GM23338 (cell line): ENCODE data around the gene AGO1. TPM values are rescaled to one million over a fixed set of nuclear protein-coding genes. Genes with fewer than 3 reads are reported as not detected.
A peak's percentile ranks its signal among the peaks of the same experiment; 100 is the strongest.

Experiments
- ATAC-seq: fragments of 200-7000 bp; cut with Tn5 transposase; 3 replicates; pipeline ENCODE4 v1.9.1; 2020
- DNase-seq: peaks from one replicate; pipeline ENCODE4 v3.0.0-alpha.2; 2015; ENCODE audit warnings: low spot score
- H2AFZ ChIP-seq: fragments of 200-600 bp; sonication (generic); 2 replicates; pipeline ENCODE4 v1.8.0; 2016; ENCODE audit warnings: antibody characterized with exemption, mild to moderate bottlenecking, moderate library complexity
- H3F3A ChIP-seq: fragments of 200-600 bp; sonication (generic); replicated peaks from 2 replicates; pipeline ENCODE4 v1.8.0; 2017; ENCODE audit warnings: antibody characterized with exemption, mixed run types, low read depth
- H3K27ac ChIP-seq: fragments of 200-600 bp; sonication (generic); 2 replicates; pipeline ENCODE4 v1.6.1; 2016; ENCODE audit warnings: low read depth
- H3K27me3 ChIP-seq: fragments of 200-600 bp; sonication (generic); 2 replicates; pipeline ENCODE4 v1.8.0; 2016; ENCODE audit warnings: mild to moderate bottlenecking, mixed run types, moderate library complexity; ENCODE audit not compliant: insufficient read depth
- H3K36me3 ChIP-seq: fragments of 200-600 bp; sonication (generic); 2 replicates; pipeline ENCODE4 v1.8.0; 2016; ENCODE audit warnings: mild to moderate bottlenecking; ENCODE audit not compliant: insufficient read depth
- H3K4me1 ChIP-seq: fragments of 200-600 bp; sonication (generic); 2 replicates; pipeline ENCODE4 v1.8.0; 2016; ENCODE audit warnings: mild to moderate bottlenecking, moderate library complexity; ENCODE audit not compliant: insufficient read depth
- H3K4me2 ChIP-seq: fragments of 200-600 bp; sonication (generic); 2 replicates; pipeline ENCODE4 v1.7.1; 2017; ENCODE audit warnings: mixed run types
- H3K4me3 ChIP-seq: fragments of 200-600 bp; sonication (generic); 2 replicates; pipeline ENCODE4 v1.6.1; 2016; ENCODE audit warnings: mixed run types
- H3K79me2 ChIP-seq: fragments of 200-600 bp; sonication (generic); replicated peaks from 2 replicates; pipeline ENCODE4 v1.8.0; 2017; ENCODE audit warnings: mild to moderate bottlenecking; ENCODE audit not compliant: insufficient read depth
- H3K9me2 ChIP-seq: fragments of 200-600 bp; sonication (generic); 2 replicates; pipeline ENCODE4 v1.8.0; 2017; ENCODE audit not compliant: insufficient read depth
- H4K20me1 ChIP-seq: fragments of 200-600 bp; sonication (generic); replicated peaks from 2 replicates; pipeline ENCODE4 v1.8.0; 2017; ENCODE audit warnings: mild to moderate bottlenecking; ENCODE audit not compliant: insufficient read depth
- H3K27ac Mint-ChIP-seq: 2 replicates; pipeline ENCODE4 v1.8.0; 2020; ENCODE audit warnings: inconsistent platforms, mild to moderate bottlenecking, moderate library complexity, mixed read lengths
- H3K27me3 Mint-ChIP-seq: 3 replicates; pipeline ENCODE4 v1.8.0; 2022; ENCODE audit warnings: low read depth, mild to moderate bottlenecking, moderate library complexity, mixed read lengths, inconsistent platforms; ENCODE audit not compliant: insufficient read depth, poor library complexity
- H3K36me3 Mint-ChIP-seq: 3 replicates; pipeline ENCODE4 v1.8.0; 2021; ENCODE audit warnings: low read depth, mild to moderate bottlenecking, inconsistent platforms, moderate library complexity, mixed read lengths
- H3K4me1 Mint-ChIP-seq: 3 replicates; pipeline ENCODE4 v1.8.0; 2020; ENCODE audit warnings: mild to moderate bottlenecking, inconsistent platforms, mixed read lengths
- H3K4me3 Mint-ChIP-seq: 3 replicates; pipeline ENCODE4 v1.8.0; 2021; ENCODE audit warnings: moderate library complexity, mild to moderate bottlenecking, inconsistent platforms, mixed read lengths
- H3K9me3 Mint-ChIP-seq: 3 replicates; pipeline ENCODE4 v1.8.0; 2020; ENCODE audit warnings: moderate library complexity, mild to moderate bottlenecking, inconsistent platforms, mixed read lengths
- CREB1 ChIP-seq: fragments of 250-450 bp; sonication (Bioruptor Pico); IDR thresholded peaks from 2 replicates; pipeline ENCODE4 v1.5.0; 2020; ENCODE audit warnings: low read depth, mild to moderate bottlenecking, moderate library complexity
- CTCF ChIP-seq, 2 experiments: fragments of 200-600 bp in 1 of 2; sonication (generic) in 1 of 2; conservative IDR thresholded peaks; 2 replicates each; pipeline versions ENCODE4 v1.5.1 to v1.6.1; 2016 to 2017; ENCODE audit warnings: antibody characterized with exemption in 2 of 2, low read depth in 2 of 2, mild to moderate bottlenecking in 2 of 2, moderate library complexity in 1 of 2
- EZH2phosphoT487 ChIP-seq: fragments of 200-600 bp; sonication (generic); IDR thresholded peaks from one replicate; pipeline ENCODE4 v1.8.1; 2018; ENCODE audit warnings: antibody characterized with exemption; ENCODE audit not compliant: unreplicated experiment
- JUNB ChIP-seq: IDR thresholded peaks from one replicate; pipeline ENCODE4 v1.6.1; 2016; ENCODE audit warnings: antibody characterized with exemption; ENCODE audit not compliant: unreplicated experiment
- NANOG ChIP-seq: IDR thresholded peaks from 2 replicates; pipeline ENCODE4 v1.6.1; 2016; ENCODE audit warnings: antibody characterized with exemption, borderline replicate concordance
- ZNF331 ChIP-seq: fragments of 250-450 bp; sonication (Bioruptor Pico); IDR thresholded peaks from 2 replicates; pipeline ENCODE4 v1.5.0; 2020; ENCODE audit warnings: low read depth, mild to moderate bottlenecking, moderate library complexity
- ZNF462 ChIP-seq: fragments of 250-450 bp; sonication (Bioruptor Pico); IDR thresholded peaks from 2 replicates; pipeline ENCODE4 v1.5.0; 2020; ENCODE audit warnings: mild to moderate bottlenecking, moderate library complexity
- polyA plus RNA-seq: library from polyadenylated mRNA; unstranded; fragments of >200 nt; fragmentation: Nextera tagmentation; extraction: Ambion mirVana; gene quantifications from 2 replicates; pipeline ENCODE4 v1.2.1, GENCODE V29; 2016
- total RNA-seq: library from RNA; depleted of rRNA; stranded (reverse); fragments of >200 nt; shearing (Covaris generic); gene quantifications from 2 replicates; pipeline ENCODE4 v1.2.3, GENCODE V29; 2014

The AGO1 gene
- total and polyA plus RNA-seq, 2 experiments from 2014 or later = 10.6 to 65.1 TPM

- no peak for TF ChIP-seq EZH2phosphoT487
These were observed 46.3 kb upstream of the AGO1 start (continued) for GRCh38 chr1:35836734-35837133.

GRCh38 chr1:35838693-35839245, 44.2 kb upstream of the AGO1 start:
- Histone ChIP-seq H3K4me1 (no peaks in the 10 kb centered on the region), H3K9me2 (no peaks in the 10 kb centered on the region), H3F3A (no peaks in the 10 kb centered on the region), H3K4me2 (no peak overlapping the region), H3K27me3 (no peaks in the 10 kb centered on the region), H3K27ac (no peak overlapping the region), H3K4me3 (no peak overlapping the region), H3K79me2 (no peaks in the 10 kb centered on the region), H3K36me3 (no peaks in the 10 kb centered on the region), H2AFZ (no peak overlapping the region), H4K20me1 (no peaks in the 10 kb centered on the region; the same call in 1 of the 2 replicates)
- ATAC-seq (no peak), DNase-seq (no peak)
- H3K27me3 Mint-ChIP-seq = peaks cover 2% of the 10 kb centered on the region
- no peak overlapping the region for H3K27ac Mint-ChIP-seq
- H3K4me1 Mint-ChIP-seq = no peaks in the 10 kb centered on the region
- H3K4me3 Mint-ChIP-seq = no peak overlapping the region
- peaks cover 21% of the 10 kb centered on the region for H3K36me3 Mint-ChIP-seq
- H3K9me3 Mint-ChIP-seq = no peaks in the 10 kb centered on the region; the same call in 2 of the 3 replicates
- no peak for TF ChIP-seq NANOG
- TF ChIP-seq CREB1 (CRISPR knock-in tag) = no peak
- TF ChIP-seq EZH2phosphoT487 = no peak
- TF ChIP-seq ZNF331 (CRISPR knock-in tag) = no peak
- no peak for TF ChIP-seq JUNB

GRCh38 chr1:35844826-35845225, 38.2 kb upstream of the AGO1 start:
- Histone ChIP-seq H3K4me3 (no peak overlapping the region), H2AFZ (no peak overlapping the region), H3K27ac (peak overlapping the region; percentile 83), H3K4me1 (peaks cover 6% of the 10 kb centered on the region; the same call in 1 of the 2 replicates), H3K9me2 (no peaks in the 10 kb centered on the region), H3K27me3 (no peaks in the 10 kb centered on the region), H3K79me2 (no peaks in the 10 kb centered on the region), H4K20me1 (no peaks in the 10 kb centered on the region; the same call in 1 of the 2 replicates), H3K4me2 (no peak overlapping the region), H3F3A (no peaks in the 10 kb centered on the region), H3K36me3 (no peaks in the 10 kb centered on the region)
- TF ChIP-seq JUNB (no peak), ZNF462 (no peak), NANOG (no peak), EZH2phosphoT487 (no peak), CTCF (conservative IDR thresholded peaks at IDR 0.05; ENCODE audit: low read depth in 2 of 2) (no peak)
- H3K4me1 Mint-ChIP-seq = peaks cover 2% of the 10 kb centered on the region; the same call in 2 of the 3 replicates
- peak overlapping the region; percentile 50; the same call in 1 of the 2 replicates for H3K27ac Mint-ChIP-seq
- DNase-seq (no peak), ATAC-seq (no peak)
- H3K27me3 Mint-ChIP-seq = no peaks in the 10 kb centered on the region
- H3K9me3 Mint-ChIP-seq = no peaks in the 10 kb centered on the region
- no peak overlapping the region for H3K4me3 Mint-ChIP-seq
- H3K36me3 Mint-ChIP-seq = no peaks in the 10 kb centered on the region
